ENCODE data around the gene KIF22.
A peak's percentile ranks its signal among the peaks of the same experiment; 100 is the strongest.

Gene KIF22

DNA sequence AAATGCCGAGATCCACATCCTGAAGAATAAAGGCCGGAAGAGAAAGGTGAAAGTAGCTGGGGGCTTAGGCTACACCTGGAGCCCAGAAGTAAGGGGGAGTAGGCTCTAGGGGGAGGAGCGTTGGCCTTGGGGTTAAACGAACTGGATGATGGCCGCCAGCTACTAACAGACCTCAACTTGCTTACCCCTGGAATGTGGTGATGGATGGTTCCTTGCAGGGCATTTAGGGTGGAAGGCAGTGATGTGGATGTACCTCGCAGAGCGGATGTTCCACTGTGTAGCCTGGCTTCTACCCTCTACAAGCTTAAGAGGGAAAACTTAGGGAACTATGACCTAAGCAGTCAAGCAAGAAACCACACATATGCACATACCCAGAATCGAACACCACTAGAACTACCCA lies 13.5 kb downstream of the KIF22 start:
- Histone ChIP-seq H3K9me3 (no peaks in the 10 kb centered on the region), H3K27me3 (no peaks in the 10 kb centered on the region), H3K4me1 (ENCODE audit: control insufficient read depth in 1 of 2, insufficient read depth in 1 of 2, low read depth in 1 of 2, low read length in 1 of 2) (peaks cover 30 to 35% of the 10 kb centered on the region in 2 experiments), H3K27ac (peak overlapping the region; percentile 99), H3K4me3 (ENCODE audit: low read depth in 1 of 2, low read length in 1 of 2) (peak overlapping the region in 1 of 2 experiments; percentile 97), H3K36me3 (peaks cover 12% of the 10 kb centered on the region)
- TF ChIP-seq, protein P1, sequence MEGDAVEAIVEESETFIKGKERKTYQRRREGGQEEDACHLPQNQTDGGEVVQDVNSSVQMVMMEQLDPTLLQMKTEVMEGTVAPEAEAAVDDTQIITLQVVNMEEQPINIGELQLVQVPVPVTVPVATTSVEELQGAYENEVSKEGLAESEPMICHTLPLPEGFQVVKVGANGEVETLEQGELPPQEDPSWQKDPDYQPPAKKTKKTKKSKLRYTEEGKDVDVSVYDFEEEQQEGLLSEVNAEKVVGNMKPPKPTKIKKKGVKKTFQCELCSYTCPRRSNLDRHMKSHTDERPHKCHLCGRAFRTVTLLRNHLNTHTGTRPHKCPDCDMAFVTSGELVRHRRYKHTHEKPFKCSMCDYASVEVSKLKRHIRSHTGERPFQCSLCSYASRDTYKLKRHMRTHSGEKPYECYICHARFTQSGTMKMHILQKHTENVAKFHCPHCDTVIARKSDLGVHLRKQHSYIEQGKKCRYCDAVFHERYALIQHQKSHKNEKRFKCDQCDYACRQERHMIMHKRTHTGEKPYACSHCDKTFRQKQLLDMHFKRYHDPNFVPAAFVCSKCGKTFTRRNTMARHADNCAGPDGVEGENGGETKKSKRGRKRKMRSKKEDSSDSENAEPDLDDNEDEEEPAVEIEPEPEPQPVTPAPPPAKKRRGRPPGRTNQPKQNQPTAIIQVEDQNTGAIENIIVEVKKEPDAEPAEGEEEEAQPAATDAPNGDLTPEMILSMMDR (IDR thresholded peaks at IDR 0.05) = no peak

GRCh38 chr16:29804455-29805231 lies 14.1 kb downstream of the KIF22 start:
- no peaks in the 10 kb centered on the region for H3K27me3 ChIP-seq
- peak overlapping the region; percentile 99 for H3K27ac ChIP-seq
- peaks cover 14% of the 10 kb centered on the region for H3K36me3 ChIP-seq
- peak overlapping the region; percentile 95 to 97 for H3K4me3 ChIP-seq (ENCODE audit: low read depth in 1 of 2, low read length in 1 of 2)
- H3K4me1 ChIP-seq (ENCODE audit: control insufficient read depth in 1 of 2, insufficient read depth in 1 of 2, low read depth in 1 of 2, low read length in 1 of 2) = peaks cover 35 to 40% of the 10 kb centered on the region in 2 experiments
- H3K9me3 ChIP-seq = no peaks in the 10 kb centered on the region
- TF ChIP-seq, protein P1 (IDR thresholded peaks at IDR 0.05) = no peak

DNA sequence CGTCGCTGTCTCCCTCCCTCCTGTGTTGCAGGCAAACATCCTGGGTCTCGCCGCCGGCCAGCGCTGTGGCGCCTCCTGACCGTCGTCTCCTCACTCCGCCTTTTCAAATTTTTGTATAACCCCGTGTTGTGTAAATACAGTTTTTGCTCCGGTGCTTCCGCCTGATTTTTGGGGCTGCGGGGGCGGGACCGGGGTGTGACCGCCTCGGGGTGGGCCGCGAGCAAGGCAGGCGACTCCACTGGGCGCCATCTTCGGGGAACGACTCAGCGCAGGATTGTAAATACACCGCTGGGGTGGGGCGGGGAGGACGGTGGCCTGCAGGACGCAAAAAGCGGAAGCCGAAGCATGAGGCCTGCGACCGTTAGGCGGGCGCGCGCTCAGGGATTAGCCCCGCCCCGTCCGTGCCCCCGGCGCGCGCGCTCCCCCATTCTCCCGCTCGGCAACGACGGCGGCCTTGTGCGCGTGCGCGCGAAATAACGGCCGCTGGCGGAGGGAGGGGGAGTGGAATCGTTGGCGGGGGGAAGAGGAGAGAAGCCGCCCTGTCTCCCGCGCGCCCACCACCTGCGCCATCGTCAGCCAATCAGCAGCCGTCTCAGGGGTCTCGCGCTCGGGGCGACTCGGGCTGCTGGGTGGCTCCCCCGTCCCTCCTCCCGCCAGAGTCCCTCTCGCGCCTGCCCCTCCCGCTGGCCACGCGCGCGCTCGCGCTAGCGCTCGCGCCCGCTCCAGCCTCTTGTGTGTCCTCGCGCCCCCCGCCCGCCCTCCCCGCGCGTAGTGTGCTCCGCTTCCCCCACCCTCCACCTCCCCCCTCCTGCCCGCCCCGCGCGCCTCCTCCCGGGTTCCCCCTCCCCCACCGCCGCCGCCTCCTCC lies 14.9 kb downstream of the KIF22 start:
- H3K9me3 ChIP-seq = no peaks in the 10 kb centered on the region
- peaks cover 21% of the 10 kb centered on the region for H3K36me3 ChIP-seq
- TF ChIP-seq, protein P1 (IDR thresholded peaks at IDR 0.05) = peak; percentile 62
- H3K4me3 ChIP-seq (ENCODE audit: low read depth in 1 of 2, low read length in 1 of 2) = peak overlapping the region; percentile 95 to 97
- peak overlapping the region; percentile 99 for H3K27ac ChIP-seq
- H3K4me1 ChIP-seq (ENCODE audit: control insufficient read depth in 1 of 2, insufficient read depth in 1 of 2, low read depth in 1 of 2, low read length in 1 of 2) = peaks cover 38 to 45% of the 10 kb centered on the region in 2 experiments
- H3K27me3 ChIP-seq = no peaks in the 10 kb centered on the region

GRCh38 chr16:29806099-29806579 lies 15.6 kb downstream of the KIF22 start, which contains the start of gene MAZ:
MAZ (plus strand) TSS chr16:29806529; CDS start chr16:29806702, 173 bp downstream.
- H3K27ac ChIP-seq = peak within 1 kb of the TSS; percentile 99
- H3K4me3 ChIP-seq (ENCODE audit: low read depth in 1 of 2, low read length in 1 of 2) = peak within 1 kb of the TSS; percentile 95 to 97
- TF ChIP-seq, protein P1 (IDR thresholded peaks at IDR 0.05) = no peak
- H3K36me3 ChIP-seq = peaks cover 21% of the 10 kb centered on the region
- peaks cover 45 to 51% of the 10 kb centered on the region in 2 experiments for H3K4me1 ChIP-seq (ENCODE audit: control insufficient read depth in 1 of 2, insufficient read depth in 1 of 2, low read depth in 1 of 2, low read length in 1 of 2)
- H3K27me3 ChIP-seq = peaks cover under 1% of the 10 kb centered on the region
- H3K9me3 ChIP-seq = no peaks in the 10 kb centered on the region

GRCh38 chr16:29806641-29807425 lies 16.3 kb downstream of the KIF22 start:
- H3K36me3 ChIP-seq = peaks cover 21% of the 10 kb centered on the region
- no peaks in the 10 kb centered on the region for H3K9me3 ChIP-seq
- peaks cover 52 to 57% of the 10 kb centered on the region in 2 experiments for H3K4me1 ChIP-seq (ENCODE audit: control insufficient read depth in 1 of 2, insufficient read depth in 1 of 2, low read depth in 1 of 2, low read length in 1 of 2)
- TF ChIP-seq, protein P1 (IDR thresholded peaks at IDR 0.05) = no peak
- H3K27me3 ChIP-seq = peaks cover 8% of the 10 kb centered on the region
- H3K27ac ChIP-seq = peak overlapping the region; percentile 93
- H3K4me3 ChIP-seq (ENCODE audit: low read depth in 1 of 2, low read length in 1 of 2) = peak overlapping the region; percentile 67 to 74

Data from neutrophil (primary cell).